Endodermal cell (in vitro differentiated cells): Measurements from ENCODE around the gene PSMD5. TPM values are rescaled to one million over a fixed set of nuclear protein-coding genes. Genes with fewer than 3 reads are reported as not detected.

Source experiments
- DNase-seq: peaks from one replicate; pipeline ENCODE4 v3.0.0-alpha.2; 2017
- H3K27ac ChIP-seq: 2 replicates; pipeline ENCODE4 v1.5.1; 2013; ENCODE audit warnings: mild to moderate bottlenecking, low read depth, low read length, moderate library complexity
- H3K27me3 ChIP-seq: 2 replicates; pipeline ENCODE4 v1.6.1; 2013; ENCODE audit warnings: mild to moderate bottlenecking, low read length, moderate library complexity; ENCODE audit not compliant: insufficient read depth, control insufficient read depth, poor library complexity, severe bottlenecking
- H3K36me3 ChIP-seq: 2 replicates; pipeline ENCODE4 v1.7.0; 2013; ENCODE audit warnings: mild to moderate bottlenecking, low read length, moderate library complexity; ENCODE audit not compliant: control insufficient read depth, insufficient read depth
- H3K4me1 ChIP-seq: one replicate; pipeline ENCODE4 v1.7.0; 2013; ENCODE audit warnings: low read length; ENCODE audit not compliant: control insufficient read depth, insufficient read depth
- H3K4me3 ChIP-seq: 2 replicates; pipeline ENCODE4 v1.5.1; 2013; ENCODE audit warnings: mild to moderate bottlenecking, low read length, moderate library complexity
- H3K9ac ChIP-seq: 2 replicates; pipeline ENCODE4 v1.6.1; 2013; ENCODE audit warnings: mild to moderate bottlenecking, low read length, moderate library complexity; ENCODE audit not compliant: poor library complexity, severe bottlenecking; ENCODE audit errors: extremely low read depth
- H3K9me3 ChIP-seq: 2 replicates; pipeline ENCODE4 v1.6.1; 2013; ENCODE audit warnings: mild to moderate bottlenecking, low read length, moderate library complexity; ENCODE audit not compliant: control insufficient read depth
- H3K27ac Mint-ChIP-seq: 2 replicates; pipeline ENCODE4 v1.8.0; 2020; ENCODE audit warnings: mixed read lengths
- H3K27me3 Mint-ChIP-seq: 2 replicates; pipeline ENCODE4 v1.8.0; 2021; ENCODE audit warnings: mild to moderate bottlenecking, mixed read lengths; ENCODE audit not compliant: insufficient read depth
- H3K36me3 Mint-ChIP-seq: 2 replicates; pipeline ENCODE4 v1.8.0; 2020; ENCODE audit warnings: low read depth, mixed read lengths
- H3K4me1 Mint-ChIP-seq: 2 replicates; pipeline ENCODE4 v1.8.0; 2020; ENCODE audit warnings: mixed read lengths
- H3K4me3 Mint-ChIP-seq: 2 replicates; pipeline ENCODE4 v1.8.0; 2020; ENCODE audit warnings: mild to moderate bottlenecking, moderate library complexity, mixed read lengths
- H3K9me3 Mint-ChIP-seq: 2 replicates; pipeline ENCODE4 v1.8.0; 2020; ENCODE audit warnings: mild to moderate bottlenecking, mixed read lengths
- WGBS, 2 experiments: methylation state at CpG; one replicate each; pipeline versions ENCODE4 v1.1.5 to v1.1.7; 2013; ENCODE audit warnings: missing lambda C conversion rate in 2 of 2, mixed read lengths in 1 of 2; ENCODE audit not compliant: insufficient coverage in 1 of 2, insufficient read length in 1 of 2; 5-methylcytosine and 5-hydroxymethylcytosine counted together
- total RNA-seq, 2 donors: library from RNA; stranded (reverse); fragmentation: NEBNext Ultra II Directional in 1 of 2; extraction: Animal tissue kit (Norgen Biotek cat#: 25700) in 1 of 2; gene quantifications; 2 replicates in 1 of 2; 3 replicates in 1 of 2; pipeline ENCODE4 v1.2.1, GENCODE V29; 2021
- TF ChIP-seq, protein P1 (sequence below): fragments of 200-600 bp; sonication (generic); conservative IDR thresholded peaks from 2 replicates; pipeline ENCODE4 v1.5.0; 2021; ENCODE audit warnings: antibody characterized with exemption, mild to moderate bottlenecking

The PSMD5 gene
- total RNA-seq, 2 donors from 2014 or later: 21.8 to 52.7 TPM

DNA sequence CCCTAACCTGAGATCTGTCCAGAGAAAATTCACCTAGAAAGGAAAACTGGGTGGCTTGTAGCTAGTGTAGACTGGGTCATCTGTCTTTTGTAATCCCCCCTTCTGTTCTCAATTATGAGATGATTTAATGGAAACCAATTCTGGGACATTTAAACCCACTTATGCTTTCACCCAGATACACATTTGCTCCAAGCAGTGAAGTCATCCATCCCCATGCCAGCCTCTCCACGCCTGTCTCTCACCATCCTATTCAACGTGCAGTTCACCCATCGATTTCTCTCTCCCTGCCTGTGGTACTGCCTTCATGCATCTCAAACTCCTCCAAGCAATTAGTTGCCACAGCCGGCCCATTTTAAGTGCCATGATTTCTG is 32.5 kb upstream of the PSMD5 start:
- H3K4me3 Mint-ChIP-seq: no peak overlapping the region
- peaks cover 13% of the 10 kb centered on the region for H3K27me3 ChIP-seq
- peaks cover 29% of the 10 kb centered on the region for H3K27me3 Mint-ChIP-seq
- DNase-seq: no peak
- no peaks in the 10 kb centered on the region for H3K9me3 Mint-ChIP-seq
- TF ChIP-seq, protein P1, sequence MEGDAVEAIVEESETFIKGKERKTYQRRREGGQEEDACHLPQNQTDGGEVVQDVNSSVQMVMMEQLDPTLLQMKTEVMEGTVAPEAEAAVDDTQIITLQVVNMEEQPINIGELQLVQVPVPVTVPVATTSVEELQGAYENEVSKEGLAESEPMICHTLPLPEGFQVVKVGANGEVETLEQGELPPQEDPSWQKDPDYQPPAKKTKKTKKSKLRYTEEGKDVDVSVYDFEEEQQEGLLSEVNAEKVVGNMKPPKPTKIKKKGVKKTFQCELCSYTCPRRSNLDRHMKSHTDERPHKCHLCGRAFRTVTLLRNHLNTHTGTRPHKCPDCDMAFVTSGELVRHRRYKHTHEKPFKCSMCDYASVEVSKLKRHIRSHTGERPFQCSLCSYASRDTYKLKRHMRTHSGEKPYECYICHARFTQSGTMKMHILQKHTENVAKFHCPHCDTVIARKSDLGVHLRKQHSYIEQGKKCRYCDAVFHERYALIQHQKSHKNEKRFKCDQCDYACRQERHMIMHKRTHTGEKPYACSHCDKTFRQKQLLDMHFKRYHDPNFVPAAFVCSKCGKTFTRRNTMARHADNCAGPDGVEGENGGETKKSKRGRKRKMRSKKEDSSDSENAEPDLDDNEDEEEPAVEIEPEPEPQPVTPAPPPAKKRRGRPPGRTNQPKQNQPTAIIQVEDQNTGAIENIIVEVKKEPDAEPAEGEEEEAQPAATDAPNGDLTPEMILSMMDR: no peak
- peak overlapping the region; percentile 82 for H3K4me3 ChIP-seq
- H3K27ac ChIP-seq: no peak overlapping the region
- no peak overlapping the region for H3K9ac ChIP-seq
- H3K36me3 Mint-ChIP-seq: peaks cover 5% of the 10 kb centered on the region
- peaks cover 35% of the 10 kb centered on the region for H3K4me1 Mint-ChIP-seq
- no peak overlapping the region for H3K27ac Mint-ChIP-seq
- peaks cover 11% of the 10 kb centered on the region for H3K36me3 ChIP-seq
- H3K9me3 ChIP-seq: no peaks in the 10 kb centered on the region
- 91 to 94% methylated on average over 4 of the region's 4 CpGs for WGBS, 2 experiments
- H3K4me1 ChIP-seq: peaks cover 8% of the 10 kb centered on the region

DNA sequence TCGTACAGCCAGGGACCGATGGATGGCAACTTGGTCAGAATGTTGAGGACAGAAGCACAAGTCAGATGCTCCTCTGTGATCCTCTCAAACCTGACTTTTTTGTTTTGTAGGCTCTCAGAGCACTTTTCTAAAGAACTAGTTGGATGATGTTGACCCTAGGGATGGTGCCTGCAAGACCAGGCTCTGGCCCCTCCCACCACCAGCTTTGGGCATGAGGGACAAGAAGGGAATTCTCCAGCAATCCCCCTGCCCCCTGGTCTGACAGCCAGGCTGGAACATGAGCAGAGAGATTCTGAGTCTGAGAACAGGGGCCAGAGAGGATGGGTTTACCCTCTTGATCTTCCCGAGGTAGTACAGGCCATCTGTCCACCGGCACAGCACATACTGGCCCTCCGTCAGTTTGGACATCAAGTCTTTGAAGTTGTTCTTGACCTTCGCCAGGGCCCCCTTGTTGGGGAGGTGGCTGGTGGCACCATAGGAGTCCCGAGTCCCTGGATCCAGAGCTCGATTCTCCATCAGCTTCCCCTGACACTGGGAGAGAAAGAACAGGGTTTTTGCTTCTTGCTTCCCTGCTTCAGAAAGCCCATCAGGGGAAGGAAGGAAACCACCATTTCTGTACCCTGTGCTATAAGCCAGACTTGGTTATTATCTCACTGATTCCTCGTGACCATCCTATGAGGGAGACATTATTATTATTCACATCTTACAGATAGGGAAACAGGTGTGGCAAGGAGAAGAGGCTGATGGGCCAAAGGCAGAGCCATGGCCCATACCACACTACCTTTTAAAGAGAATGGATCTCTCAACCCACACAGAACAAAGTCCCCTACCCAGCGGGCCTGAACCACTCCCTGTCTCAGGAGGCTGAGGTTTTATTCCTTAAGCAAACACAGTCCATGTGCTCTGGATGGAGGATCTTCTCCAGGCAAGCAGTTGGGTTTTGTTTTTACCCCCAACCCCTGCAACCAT is 31.8 kb upstream of the PSMD5 start:
- TF ChIP-seq, protein P1: no peak
- no peak overlapping the region for H3K4me3 ChIP-seq
- H3K4me1 ChIP-seq: peaks cover 8% of the 10 kb centered on the region
- H3K4me1 Mint-ChIP-seq: peaks cover 35% of the 10 kb centered on the region
- no peaks in the 10 kb centered on the region for H3K9me3 Mint-ChIP-seq
- no peaks in the 10 kb centered on the region for H3K9me3 ChIP-seq
- no peak for DNase-seq
- H3K4me3 Mint-ChIP-seq: no peak overlapping the region
- WGBS, 2 experiments: 93 to 100% methylated on average over 3 to 9 of the region's 10 CpGs
- no peak overlapping the region for H3K9ac ChIP-seq
- peaks cover 5% of the 10 kb centered on the region for H3K36me3 Mint-ChIP-seq
- H3K27ac Mint-ChIP-seq: no peak overlapping the region
- no peak overlapping the region for H3K27ac ChIP-seq
- peaks cover 11% of the 10 kb centered on the region for H3K36me3 ChIP-seq
- peaks cover 13% of the 10 kb centered on the region for H3K27me3 ChIP-seq
- H3K27me3 Mint-ChIP-seq: peaks cover 27% of the 10 kb centered on the region

DNA sequence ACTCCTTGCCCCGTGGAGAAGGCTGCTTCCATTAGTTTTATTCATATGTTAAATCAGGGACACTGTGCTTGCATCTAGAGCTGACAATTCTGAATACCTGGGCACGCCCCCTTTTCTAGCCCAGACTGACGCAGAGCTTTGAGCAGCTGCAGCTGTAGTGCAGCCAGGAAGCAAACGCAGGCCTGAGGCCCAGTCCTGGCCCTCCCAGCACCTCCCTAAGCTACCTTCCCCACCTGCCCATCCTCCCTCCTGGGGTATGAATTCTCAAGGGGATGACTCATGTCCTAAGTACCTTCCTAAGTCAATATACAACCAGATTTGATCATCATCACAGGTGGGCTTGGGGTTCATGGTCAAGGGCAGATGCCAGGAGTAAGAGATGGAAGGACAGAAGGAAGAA is 30.8 kb upstream of the PSMD5 start:
- H3K4me3 ChIP-seq: no peak overlapping the region
- H3K4me1 Mint-ChIP-seq: peaks cover 35% of the 10 kb centered on the region
- peak; percentile 94 for DNase-seq

More for the DNA sequence above, 30.8 kb upstream of the PSMD5 start:
- WGBS, 2 experiments: 45 to 56% methylated on average over 3 to 4 of the region's 4 CpGs
- peaks cover 11% of the 10 kb centered on the region for H3K27me3 ChIP-seq
- H3K36me3 ChIP-seq: peaks cover 11% of the 10 kb centered on the region
- H3K9ac ChIP-seq: no peak overlapping the region
- Mint-ChIP-seq H3K27ac (peak overlapping the region; percentile 16), H3K36me3 (peaks cover 5% of the 10 kb centered on the region), H3K27me3 (peaks cover 20% of the 10 kb centered on the region), H3K9me3 (no peaks in the 10 kb centered on the region), H3K4me3 (no peak overlapping the region)
- H3K9me3 ChIP-seq: no peaks in the 10 kb centered on the region
- H3K27ac ChIP-seq: no peak overlapping the region
- H3K4me1 ChIP-seq: peaks cover 8% of the 10 kb centered on the region
- TF ChIP-seq, protein P1: no peak
